ENCODE measurements around the gene GPSM3. TPM values are rescaled to one million over a fixed set of nuclear protein-coding genes. Genes with fewer than 3 reads are reported as not detected.
A peak's percentile ranks its signal among the peaks of the same experiment; 100 is the strongest.
"Not testable (repeated sequence)": the region's sequence is repeated elsewhere in the genome, so short reads cannot be mapped to it uniquely, and the experiment has no call there.

GPSM3 gene
- total and polyA plus RNA-seq, 7 donors = 1.5 to 5.1 (median 2.7) TPM

DNA sequence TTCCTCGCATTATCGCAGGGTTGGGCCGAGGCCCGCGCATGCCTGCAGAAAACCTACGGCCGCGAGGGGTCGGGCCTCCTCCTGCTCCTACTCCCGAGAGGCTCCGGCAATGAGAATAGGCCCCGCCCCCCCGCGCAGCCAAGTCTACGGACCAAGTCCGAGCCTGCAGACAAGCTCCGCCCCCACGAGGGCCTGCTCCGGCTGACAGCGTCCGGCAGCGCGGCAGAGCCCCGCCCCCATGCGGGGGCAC is 3.1 kb upstream of the GPSM3 start:
- intact Hi-C loops (cut with DNase I) = loop anchor here (1.0 to 10.0 kb wide), 3 partner anchors 77 to 999 kb away; partner anchors contain the start of gene COL11A2 (in 1 of the 2)
- no peaks in the 10 kb centered on the region for H3K36me3 ChIP-seq (ENCODE audit: insufficient read depth in 1 of 2, low read depth in 1 of 2)
- 0 to 1% (median 1%) methylated on average over 22 to 25 of the region's 25 CpGs for WGBS, 3 donors
- DNase-seq = peak; percentile 100
- H3K27ac ChIP-seq = peak overlapping the region; percentile 99
- peaks cover 24% of the 10 kb centered on the region for H3K4me1 ChIP-seq
- no peaks in the 10 kb centered on the region for H3K9me3 ChIP-seq
- H3K4me3 ChIP-seq = peak overlapping the region; percentile 88
- TF ChIP-seq, protein P1, sequence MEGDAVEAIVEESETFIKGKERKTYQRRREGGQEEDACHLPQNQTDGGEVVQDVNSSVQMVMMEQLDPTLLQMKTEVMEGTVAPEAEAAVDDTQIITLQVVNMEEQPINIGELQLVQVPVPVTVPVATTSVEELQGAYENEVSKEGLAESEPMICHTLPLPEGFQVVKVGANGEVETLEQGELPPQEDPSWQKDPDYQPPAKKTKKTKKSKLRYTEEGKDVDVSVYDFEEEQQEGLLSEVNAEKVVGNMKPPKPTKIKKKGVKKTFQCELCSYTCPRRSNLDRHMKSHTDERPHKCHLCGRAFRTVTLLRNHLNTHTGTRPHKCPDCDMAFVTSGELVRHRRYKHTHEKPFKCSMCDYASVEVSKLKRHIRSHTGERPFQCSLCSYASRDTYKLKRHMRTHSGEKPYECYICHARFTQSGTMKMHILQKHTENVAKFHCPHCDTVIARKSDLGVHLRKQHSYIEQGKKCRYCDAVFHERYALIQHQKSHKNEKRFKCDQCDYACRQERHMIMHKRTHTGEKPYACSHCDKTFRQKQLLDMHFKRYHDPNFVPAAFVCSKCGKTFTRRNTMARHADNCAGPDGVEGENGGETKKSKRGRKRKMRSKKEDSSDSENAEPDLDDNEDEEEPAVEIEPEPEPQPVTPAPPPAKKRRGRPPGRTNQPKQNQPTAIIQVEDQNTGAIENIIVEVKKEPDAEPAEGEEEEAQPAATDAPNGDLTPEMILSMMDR (IDR thresholded peaks at IDR 0.05) = peak; percentile 48
- no peaks in the 10 kb centered on the region for H3K27me3 ChIP-seq (ENCODE audit: insufficient read depth in 3 of 3, low read length in 2 of 3)
- peak; percentile 88 to 93 (median 92) for ATAC-seq

- H3K36me3 ChIP-seq (ENCODE audit: insufficient read depth in 1 of 2, low read depth in 1 of 2) = no peaks in the 10 kb centered on the region
- no peaks in the 10 kb centered on the region for H3K27me3 ChIP-seq (ENCODE audit: insufficient read depth in 3 of 3, low read length in 2 of 3)
- peak overlapping the region; percentile 99 for H3K27ac ChIP-seq
- 16 to 17% (median 17%) methylated on average over 15 of the region's 15 CpGs for WGBS, 3 donors
- TF ChIP-seq, protein P1 (IDR thresholded peaks at IDR 0.05) = peak; percentile 44
- peak overlapping the region; percentile 88 for H3K4me3 ChIP-seq
- intact Hi-C loops (cut with DNase I) = loop anchor here (1.0 to 10.0 kb wide), 3 partner anchors 77 to 1000 kb away; partner anchors contain the start of gene COL11A2 (in 1 of the 2)
- ATAC-seq = peak; percentile 15 to 47 (median 29)
- no peak for DNase-seq
- H3K4me1 ChIP-seq = peaks cover 25% of the 10 kb centered on the region
- no peaks in the 10 kb centered on the region for H3K9me3 ChIP-seq
Observed at GRCh38 chr6:32194825-32195651, 2.6 kb upstream of the GPSM3 start.

DNA sequence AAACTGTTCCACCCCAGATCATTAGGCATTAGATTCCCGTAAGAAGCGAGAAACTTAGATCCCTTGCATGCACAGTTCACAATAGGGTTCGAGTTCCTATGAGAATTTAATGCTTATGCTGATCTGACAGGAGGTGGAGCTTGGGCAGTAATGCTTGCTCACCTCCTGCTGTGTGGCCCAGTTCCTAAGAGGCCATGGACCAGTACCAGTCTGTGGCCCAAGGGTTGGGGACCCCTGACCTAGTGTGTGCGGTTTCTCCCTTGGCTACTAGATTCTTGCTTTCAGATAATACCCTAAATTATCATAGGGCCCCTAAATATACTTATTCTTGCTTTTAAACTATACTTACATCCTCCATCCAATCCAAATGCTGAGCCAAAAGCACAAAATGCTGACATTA is 1.9 kb upstream of the GPSM3 start:
- peak overlapping the region; percentile 99 for H3K27ac ChIP-seq
- peaks cover 25% of the 10 kb centered on the region for H3K4me1 ChIP-seq
- DNase-seq = no peak
- TF ChIP-seq, protein P1 (IDR thresholded peaks at IDR 0.05) = no peak
- peak overlapping the region; percentile 88 for H3K4me3 ChIP-seq
- H3K27me3 ChIP-seq (ENCODE audit: insufficient read depth in 3 of 3, low read length in 2 of 3) = no peaks in the 10 kb centered on the region
- no peak for ATAC-seq
- WGBS, 3 donors = 89 to 94% (median 92%) methylated on average over 4 of the region's 4 CpGs
- H3K9me3 ChIP-seq = no peaks in the 10 kb centered on the region
- intact Hi-C loops (cut with DNase I) = loop anchor here in 1 of 2 donors (10.0 kb wide), 1 partner anchor 1000 kb away; the partner anchor contains the start of gene COL11A2
- H3K36me3 ChIP-seq (ENCODE audit: insufficient read depth in 1 of 2, low read depth in 1 of 2) = no peaks in the 10 kb centered on the region

- ATAC-seq; H3K27me3 ChIP-seq (ENCODE audit: insufficient read depth in 3 of 3, low read length in 2 of 3); H3K9me3 ChIP-seq; H3K36me3 ChIP-seq (ENCODE audit: insufficient read depth in 1 of 2, low read depth in 1 of 2); DNase-seq: not testable (repeated sequence)
- WGBS, 3 donors = 77 to 86% (median 84%) methylated on average over 13 of the region's 13 CpGs
- intact Hi-C loops (cut with DNase I) = loop anchor here in 1 of 2 donors (10.0 kb wide), 1 partner anchor 1002 kb away; the partner anchor contains the start of gene COL11A2
- Histone ChIP-seq H3K4me3 (peak overlapping the region; percentile 77), H3K4me1 (peaks cover 28% of the 10 kb centered on the region), H3K27ac (peak overlapping the region; percentile 48)
Observed at GRCh38 chr6:32193096-32193495, 653 bp upstream of the GPSM3 start.
